ENCODE data around the gene CTXND1. TPM values are rescaled to one million over a fixed set of nuclear protein-coding genes. Genes with fewer than 3 reads are reported as not detected.

CTXND1 gene
- polyA plus RNA-seq, 1 experiment, result not detected

- no peak for DNase-seq (ENCODE audit: low read depth)
- CTCF ChIA-PET, result interaction anchor here (2.5 kb wide), 1 partner anchor 10 kb away, joined by 8 read pairs; no protein-coding TSS in a partner anchor
- POLR2A ChIA-PET, result no interaction called here
- TF ChIP-seq CTCF (IDR thresholded peaks at IDR 0.05; ENCODE audit: insufficient read depth, low read depth, low read length), result no peak
- Histone ChIP-seq H3K4me3 (ENCODE audit: low read depth, low read length) (no peak overlapping the region), H3K27me3 (ENCODE audit: control insufficient read depth, insufficient read depth, low read length) (no peaks in the 10 kb centered on the region), H3K36me3 (ENCODE audit: control insufficient read depth, insufficient read depth, low read length) (peaks cover 8% of the 10 kb centered on the region)
Observed at GRCh38 chr15:80163897-80164296, 88.1 kb downstream of the CTXND1 start.

GRCh38 chr15:80163217-80163616, 88.8 kb downstream of the CTXND1 start:
- POLR2A ChIA-PET, result no interaction called here
- TF ChIP-seq CTCF (IDR thresholded peaks at IDR 0.05; ENCODE audit: insufficient read depth, low read depth, low read length), result no peak

GRCh38 chr15:80162059-80162554, 89.9 kb downstream of the CTXND1 start:
- CTCF ChIA-PET, result interaction anchor here (2.5 kb wide), 1 partner anchor 11 kb away, joined by 8 read pairs; no protein-coding TSS in a partner anchor
- H3K27me3 ChIP-seq (ENCODE audit: control insufficient read depth, insufficient read depth, low read length), result no peaks in the 10 kb centered on the region
- H3K4me3 ChIP-seq (ENCODE audit: low read depth, low read length), result no peak overlapping the region
- no peak for DNase-seq (ENCODE audit: low read depth)
- POLR2A ChIA-PET, result no interaction called here
- no peak for TF ChIP-seq CTCF (IDR thresholded peaks at IDR 0.05; ENCODE audit: insufficient read depth, low read depth, low read length)
- peaks cover 9% of the 10 kb centered on the region for H3K36me3 ChIP-seq (ENCODE audit: control insufficient read depth, insufficient read depth, low read length)

More at GRCh38 chr15:80163217-80163616, 88.8 kb downstream of the CTXND1 start:
- no peaks in the 10 kb centered on the region for H3K27me3 ChIP-seq (ENCODE audit: control insufficient read depth, insufficient read depth, low read length)
- no peak overlapping the region for H3K4me3 ChIP-seq (ENCODE audit: low read depth, low read length)
- peaks cover 8% of the 10 kb centered on the region for H3K36me3 ChIP-seq (ENCODE audit: control insufficient read depth, insufficient read depth, low read length)
- CTCF ChIA-PET, result interaction anchor here (2.5 kb wide), 1 partner anchor 10 kb away, joined by 8 read pairs; no protein-coding TSS in a partner anchor
- no peak for DNase-seq (ENCODE audit: low read depth)

- no peak for DNase-seq (ENCODE audit: low read depth)
- TF ChIP-seq CTCF (IDR thresholded peaks at IDR 0.05; ENCODE audit: insufficient read depth, low read depth, low read length), result no peak
- Histone ChIP-seq H3K4me3 (ENCODE audit: low read depth, low read length) (no peak overlapping the region), H3K27me3 (ENCODE audit: control insufficient read depth, insufficient read depth, low read length) (no peaks in the 10 kb centered on the region), H3K36me3 (ENCODE audit: control insufficient read depth, insufficient read depth, low read length) (peaks cover 9% of the 10 kb centered on the region)
- CTCF ChIA-PET, result interaction anchor here (0.7 to 4.9 kb wide), 2 partner anchors 9 to 12 kb away, joined by 3 to 38 read pairs; no protein-coding TSS in a partner anchor
- POLR2A ChIA-PET, result interaction anchor here (0.9 kb wide), 1 partner anchor 10 kb away, joined by 3 read pairs; no protein-coding TSS in a partner anchor
Observed at GRCh38 chr15:80161468-80162016, 90.5 kb downstream of the CTXND1 start.

GRCh38 chr15:80160570-80161156, 91.3 kb downstream of the CTXND1 start:
- Histone ChIP-seq H3K27me3 (ENCODE audit: control insufficient read depth, insufficient read depth, low read length) (no peaks in the 10 kb centered on the region), H3K36me3 (ENCODE audit: control insufficient read depth, insufficient read depth, low read length) (peaks cover 9% of the 10 kb centered on the region), H3K4me3 (ENCODE audit: low read depth, low read length) (no peak overlapping the region)
- POLR2A ChIA-PET, result interaction anchor here (0.9 kb wide), 1 partner anchor 9 kb away, joined by 3 read pairs; no protein-coding TSS in a partner anchor
- TF ChIP-seq CTCF (IDR thresholded peaks at IDR 0.05; ENCODE audit: insufficient read depth, low read depth, low read length), result no peak
- CTCF ChIA-PET, result interaction anchor here (0.6 to 4.9 kb wide), 3 partner anchors 10 to 1101 kb away, joined by 3 to 38 read pairs (median 3); no protein-coding TSS in a partner anchor
- DNase-seq (ENCODE audit: low read depth), result peak; percentile 65
